Osteocyte (in vitro differentiated cells): Measurements from ENCODE around the gene IER3. TPM values are rescaled to one million over a fixed set of nuclear protein-coding genes. Genes with fewer than 3 reads are reported as not detected.
A peak's percentile ranks its signal among the peaks of the same experiment; 100 is the strongest.
"Not testable (repeated sequence)": the region's sequence is repeated elsewhere in the genome, so short reads cannot be mapped to it uniquely, and the experiment has no call there.

ENCODE experiments used
- DNase-seq: peaks from one replicate; pipeline ENCODE4 v3.0.0; 2021; ENCODE audit warnings: mixed read lengths; ENCODE audit not compliant: unreplicated experiment; ENCODE audit errors: extremely low spot score
- H3K27ac Mint-ChIP-seq: one replicate; pipeline ENCODE4 v1.8.0; 2021; ENCODE audit warnings: mild to moderate bottlenecking, mixed read lengths; ENCODE audit not compliant: unreplicated experiment
- H3K27me3 Mint-ChIP-seq: one replicate; pipeline ENCODE4 v1.8.0; 2021; ENCODE audit warnings: mixed read lengths; ENCODE audit not compliant: unreplicated experiment
- H3K36me3 Mint-ChIP-seq: one replicate; pipeline ENCODE4 v1.8.0; 2021; ENCODE audit warnings: mixed read lengths; ENCODE audit not compliant: unreplicated experiment
- H3K4me1 Mint-ChIP-seq: one replicate; pipeline ENCODE4 v1.8.0; 2021; ENCODE audit warnings: mixed read lengths; ENCODE audit not compliant: unreplicated experiment
- H3K4me3 Mint-ChIP-seq: one replicate; pipeline ENCODE4 v1.8.0; 2021; ENCODE audit warnings: mild to moderate bottlenecking, moderate library complexity, mixed read lengths; ENCODE audit not compliant: unreplicated experiment
- H3K9me3 Mint-ChIP-seq: one replicate; pipeline ENCODE4 v1.8.0; 2021; ENCODE audit warnings: mixed read lengths; ENCODE audit not compliant: unreplicated experiment
- CTCF ChIP-seq: fragments of 200-600 bp; sonication (generic); IDR thresholded peaks from 2 replicates; pipeline ENCODE4 v1.5.0; 2021; ENCODE audit warnings: antibody characterized with exemption, mild to moderate bottlenecking, moderate library complexity
- total RNA-seq: library from RNA; stranded (reverse); gene quantifications from 2 replicates; pipeline ENCODE4 v1.2.1, GENCODE V29; 2021

IER3 gene
- total RNA-seq, 1 donor from 2014 or later, result 418 TPM

GRCh38 chr6:30722280-30723112, 21.9 kb downstream of the IER3 start:
- TF ChIP-seq CTCF, result peak; percentile 94
- Mint-ChIP-seq H3K4me3 (peak overlapping the region; percentile 96), H3K4me1 (peaks cover 55% of the 10 kb centered on the region)

GRCh38 chr6:30722025-30722279, 22.4 kb downstream of the IER3 start:
- H3K4me1 Mint-ChIP-seq, result peaks cover 58% of the 10 kb centered on the region
- DNase-seq, result not testable (repeated sequence)

More at GRCh38 chr6:30722280-30723112, 21.9 kb downstream of the IER3 start:
- peak; percentile 93 for DNase-seq
- peak overlapping the region; percentile 69 for H3K27ac Mint-ChIP-seq
- H3K27me3 Mint-ChIP-seq, result no peaks in the 10 kb centered on the region
- peaks cover 43% of the 10 kb centered on the region for H3K36me3 Mint-ChIP-seq
- H3K9me3 Mint-ChIP-seq, result no peaks in the 10 kb centered on the region

GRCh38 chr6:30721198-30722024, 22.9 kb downstream of the IER3 start:
- Mint-ChIP-seq H3K27ac (peak overlapping the region; percentile 96), H3K4me1 (peaks cover 62% of the 10 kb centered on the region), H3K36me3 (peaks cover 43% of the 10 kb centered on the region), H3K9me3 (no peaks in the 10 kb centered on the region), H3K4me3 (peak overlapping the region; percentile 96), H3K27me3 (no peaks in the 10 kb centered on the region)
- DNase-seq, result peak; percentile 97
- TF ChIP-seq CTCF, result peak; percentile 58

More at GRCh38 chr6:30722025-30722279, 22.4 kb downstream of the IER3 start:
- not testable (repeated sequence) for H3K27me3 Mint-ChIP-seq, H3K9me3 Mint-ChIP-seq
- Mint-ChIP-seq H3K36me3 (peaks cover 43% of the 10 kb centered on the region), H3K27ac (peak overlapping the region; percentile 69), H3K4me3 (peak overlapping the region; percentile 96)

- Mint-ChIP-seq H3K27me3 (no peaks in the 10 kb centered on the region), H3K27ac (peak overlapping the region; percentile 96), H3K4me1 (peaks cover 64% of the 10 kb centered on the region), H3K4me3 (peak overlapping the region; percentile 96), H3K36me3 (peaks cover 43% of the 10 kb centered on the region), H3K9me3 (no peaks in the 10 kb centered on the region)
- no peak for DNase-seq
- no peak for TF ChIP-seq CTCF
These were observed 23.6 kb downstream of the IER3 start for GRCh38 chr6:30720738-30721197.

- DNase-seq, result peak; percentile 98
- Mint-ChIP-seq H3K4me1 (peaks cover 60% of the 10 kb centered on the region), H3K9me3 (no peaks in the 10 kb centered on the region), H3K27ac (peak within 1 kb of the TSS; percentile 96), H3K27me3 (no peaks in the 10 kb centered on the region), H3K4me3 (peak within 1 kb of the TSS; percentile 96), H3K36me3 (peaks cover 40% of the 10 kb centered on the region)
- TF ChIP-seq CTCF, result no peak
These were observed 24.3 kb downstream of the IER3 start, which contains the start of gene TUBB for GRCh38 chr6:30719791-30720737. Gene TUBB (plus strand): TSS chr6:30720352. CDS start chr6:30720507, 155 bp downstream.
